HG02610 (cell line): ENCODE data around the gene RPL39L.
"Not testable (repeated sequence)": the region's sequence is repeated elsewhere in the genome, so short reads cannot be mapped to it uniquely, and the experiment has no call there.

ENCODE experiments used
- ATAC-seq: cut with Tn5 transposase; IDR thresholded peaks from one replicate; pipeline ENCODE4 v1.9.1; 2021; ENCODE audit warnings: mild to moderate bottlenecking, moderate library complexity; ENCODE audit not compliant: unreplicated experiment

RPL39L gene

GRCh38 chr3:187139126-187139894 lies at the start of gene RPL39L:
TSS of gene RPL39L (minus strand) at chr3:187139496. CDS start at chr3:187121300, 18,196 bp downstream.
- ATAC-seq: peak; percentile 97

- no peak for ATAC-seq
These were observed 49.6 kb upstream of the RPL39L start for GRCh38 chr3:187188931-187189330.

GRCh38 chr3:187186801-187187421 lies 47.6 kb upstream of the RPL39L start:
- ATAC-seq: peak; percentile 49

GRCh38 chr3:187186375-187186774 lies 47.1 kb upstream of the RPL39L start:
- peak; percentile 28 for ATAC-seq

- ATAC-seq: no peak
These were observed 46.5 kb upstream of the RPL39L start for GRCh38 chr3:187185759-187186158.

- no peak for ATAC-seq
These were observed 44.6 kb upstream of the RPL39L start for GRCh38 chr3:187183903-187184302.

- ATAC-seq: peak; percentile 69
These were observed 44.0 kb upstream of the RPL39L start for GRCh38 chr3:187183210-187183862.

- no peak for ATAC-seq
These were observed 42.3 kb upstream of the RPL39L start for GRCh38 chr3:187181454-187182170.

- ATAC-seq: no peak
These were observed 33.6 kb upstream of the RPL39L start for GRCh38 chr3:187172929-187173328.

- ATAC-seq: not testable (repeated sequence)
These were observed 31.6 kb upstream of the RPL39L start for GRCh38 chr3:187170911-187171310.

GRCh38 chr3:187169231-187169960 lies 30.1 kb upstream of the RPL39L start:
- no peak for ATAC-seq

- ATAC-seq: no peak
These were observed 28.5 kb upstream of the RPL39L start for GRCh38 chr3:187167777-187168176.

- ATAC-seq: no peak
These were observed 27.5 kb upstream of the RPL39L start for GRCh38 chr3:187166750-187167149.

GRCh38 chr3:187165144-187165543 lies 25.8 kb upstream of the RPL39L start:
- no peak for ATAC-seq

GRCh38 chr3:187162265-187162953 lies 23.1 kb upstream of the RPL39L start:
- ATAC-seq: no peak

- no peak for ATAC-seq
These were observed 22.3 kb upstream of the RPL39L start for GRCh38 chr3:187161556-187161955.

- ATAC-seq: no peak
These were observed 11.3 kb upstream of the RPL39L start for GRCh38 chr3:187150599-187150998.

GRCh38 chr3:187150186-187150585 lies 10.9 kb upstream of the RPL39L start:
- ATAC-seq: no peak

- ATAC-seq: no peak
These were observed 7.1 kb upstream of the RPL39L start for GRCh38 chr3:187146389-187146788.
